HG03159 (cell line): ENCODE data around the gene TNFSF9.

ENCODE experiments used
- ATAC-seq: cut with Tn5 transposase; IDR thresholded peaks from one replicate; pipeline ENCODE4 v1.9.1; 2021; ENCODE audit warnings: mild to moderate bottlenecking, moderate library complexity; ENCODE audit not compliant: unreplicated experiment

The TNFSF9 gene

GRCh38 chr19:6530386-6531162 lies at the start of gene TNFSF9:
Gene TNFSF9, plus strand, starts transcription at chr19:6531026. Its CDS starts 11 bp downstream, at chr19:6531037.
- no peak for ATAC-seq

- ATAC-seq, result peak; percentile 64
Measured at GRCh38 chr19:6481541-6482342, 49.1 kb upstream of the TNFSF9 start, which contains the start of gene DENND1C. Gene DENND1C, minus strand, starts transcription at chr19:6481787. Its CDS starts 92 bp downstream, at chr19:6481695.

- ATAC-seq, result no peak
Measured at GRCh38 chr19:6482343-6482686, 48.5 kb upstream of the TNFSF9 start.

- ATAC-seq, result no peak
Measured at GRCh38 chr19:6483235-6483634, 47.6 kb upstream of the TNFSF9 start.

GRCh38 chr19:6484230-6484629 lies 46.6 kb upstream of the TNFSF9 start:
- ATAC-seq, result no peak

GRCh38 chr19:6484831-6485230 lies 46.0 kb upstream of the TNFSF9 start:
- no peak for ATAC-seq

- ATAC-seq, result no peak
Measured at GRCh38 chr19:6489278-6490061, 41.4 kb upstream of the TNFSF9 start.

- no peak for ATAC-seq
Measured at GRCh38 chr19:6490134-6490533, 40.7 kb upstream of the TNFSF9 start.

GRCh38 chr19:6491802-6492592 lies 38.8 kb upstream of the TNFSF9 start:
- ATAC-seq, result no peak

- ATAC-seq, result no peak
Measured at GRCh38 chr19:6494438-6495036, 36.3 kb upstream of the TNFSF9 start.

- no peak for ATAC-seq
Measured at GRCh38 chr19:6495947-6496346, 34.9 kb upstream of the TNFSF9 start.

GRCh38 chr19:6498294-6499036 lies 32.4 kb upstream of the TNFSF9 start:
- no peak for ATAC-seq

GRCh38 chr19:6499052-6499790 lies 31.6 kb upstream of the TNFSF9 start:
- ATAC-seq, result no peak

GRCh38 chr19:6500837-6501739 lies 29.7 kb upstream of the TNFSF9 start:
- no peak for ATAC-seq

GRCh38 chr19:6501740-6502648 lies 28.8 kb upstream of the TNFSF9 start, which contains the start of gene TUBB4A:
Gene TUBB4A, minus strand, starts transcription at chr19:6502309. Its CDS starts 97 bp downstream, at chr19:6502212.
- ATAC-seq, result no peak

GRCh38 chr19:6503407-6504201 lies 27.2 kb upstream of the TNFSF9 start:
- ATAC-seq, result no peak
